PC-9 (cell line): ENCODE data around the gene MOCS3.

ENCODE experiments used
- CTCF ChIP-seq: fragments of 200-600 bp; sonication (generic); conservative IDR thresholded peaks from 2 replicates; pipeline ENCODE4 v1.6.1; 2017; ENCODE audit warnings: mixed run types, antibody characterized with exemption, mild to moderate bottlenecking, moderate library complexity
- EZH2 ChIP-seq: fragments of 200-600 bp; sonication (generic); IDR thresholded peaks from 2 replicates; pipeline ENCODE4 v1.8.0; 2017; ENCODE audit warnings: antibody characterized with exemption, low read depth

GRCh38 chr20:50959543-50960126, 1.0 kb downstream of the MOCS3 start:
- no peak for TF ChIP-seq CTCF
- TF ChIP-seq EZH2: no peak
